ENCODE measurements around the gene KRT31.

DNA sequence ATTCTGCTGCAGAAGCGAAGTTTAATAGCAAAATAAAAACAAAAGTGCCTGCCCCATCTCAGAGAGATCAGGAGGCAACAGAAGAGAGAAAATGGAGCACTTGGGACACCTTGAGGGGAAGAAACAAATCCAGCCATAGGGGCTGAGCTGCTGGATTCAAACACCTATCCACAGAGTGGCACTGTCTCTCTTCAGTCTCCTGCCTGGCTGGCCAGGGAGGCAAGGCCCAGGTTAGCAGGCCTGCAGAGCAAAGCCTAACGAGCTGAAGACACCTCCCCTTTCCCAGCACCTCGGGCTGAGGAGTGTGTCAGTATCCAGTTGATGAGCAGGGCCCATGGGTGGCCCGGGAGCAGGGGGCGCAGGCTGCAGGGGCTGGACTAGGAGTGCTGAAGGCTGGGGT, 8.8 kb upstream of the KRT31 start:
- TF ChIP-seq, protein P1, sequence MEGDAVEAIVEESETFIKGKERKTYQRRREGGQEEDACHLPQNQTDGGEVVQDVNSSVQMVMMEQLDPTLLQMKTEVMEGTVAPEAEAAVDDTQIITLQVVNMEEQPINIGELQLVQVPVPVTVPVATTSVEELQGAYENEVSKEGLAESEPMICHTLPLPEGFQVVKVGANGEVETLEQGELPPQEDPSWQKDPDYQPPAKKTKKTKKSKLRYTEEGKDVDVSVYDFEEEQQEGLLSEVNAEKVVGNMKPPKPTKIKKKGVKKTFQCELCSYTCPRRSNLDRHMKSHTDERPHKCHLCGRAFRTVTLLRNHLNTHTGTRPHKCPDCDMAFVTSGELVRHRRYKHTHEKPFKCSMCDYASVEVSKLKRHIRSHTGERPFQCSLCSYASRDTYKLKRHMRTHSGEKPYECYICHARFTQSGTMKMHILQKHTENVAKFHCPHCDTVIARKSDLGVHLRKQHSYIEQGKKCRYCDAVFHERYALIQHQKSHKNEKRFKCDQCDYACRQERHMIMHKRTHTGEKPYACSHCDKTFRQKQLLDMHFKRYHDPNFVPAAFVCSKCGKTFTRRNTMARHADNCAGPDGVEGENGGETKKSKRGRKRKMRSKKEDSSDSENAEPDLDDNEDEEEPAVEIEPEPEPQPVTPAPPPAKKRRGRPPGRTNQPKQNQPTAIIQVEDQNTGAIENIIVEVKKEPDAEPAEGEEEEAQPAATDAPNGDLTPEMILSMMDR (IDR thresholded peaks at IDR 0.05): no peak
- TF ChIP-seq EZH2 (IDR thresholded peaks at IDR 0.05; ENCODE audit: borderline replicate concordance, insufficient read depth, low read depth, low read length, poor library complexity, severe bottlenecking): no peak

Measured in B cell (primary cell).